NCI-H128 (cell line): Measurements from ENCODE around the gene DNAAF8.

Experiments
- DNase-seq: peaks from one replicate; lab custom pipeline; 2025; ENCODE audit not compliant: unreplicated experiment; lab: John Stamatoyannopoulos, UW

DNAAF8 gene

GRCh38 chr16:4695473-4696171 is 38.7 kb upstream of the DNAAF8 start:
- no peak for DNase-seq

- DNase-seq = no peak
These were observed 38.0 kb upstream of the DNAAF8 start for GRCh38 chr16:4696172-4696904.

- no peak for DNase-seq
These were observed 37.2 kb upstream of the DNAAF8 start for GRCh38 chr16:4696905-4697847.

- DNase-seq = no peak
These were observed 36.5 kb upstream of the DNAAF8 start for GRCh38 chr16:4697848-4698291.

- DNase-seq = no peak
These were observed 35.9 kb upstream of the DNAAF8 start for GRCh38 chr16:4698321-4699045.

GRCh38 chr16:4699046-4699556 is 35.2 kb upstream of the DNAAF8 start:
- no peak for DNase-seq

GRCh38 chr16:4700380-4700996 is 33.8 kb upstream of the DNAAF8 start:
- no peak for DNase-seq

- DNase-seq = no peak
These were observed 33.2 kb upstream of the DNAAF8 start for GRCh38 chr16:4700997-4701743.

GRCh38 chr16:4701791-4702465 is 32.4 kb upstream of the DNAAF8 start:
- DNase-seq = no peak

GRCh38 chr16:4702466-4702808 is 31.9 kb upstream of the DNAAF8 start:
- no peak for DNase-seq

- DNase-seq = no peak
These were observed 30.4 kb upstream of the DNAAF8 start for GRCh38 chr16:4703906-4704305.

GRCh38 chr16:4704491-4704890 is 29.8 kb upstream of the DNAAF8 start:
- no peak for DNase-seq

GRCh38 chr16:4704913-4705312 is 29.4 kb upstream of the DNAAF8 start:
- no peak for DNase-seq

GRCh38 chr16:4706871-4707270 is 27.5 kb upstream of the DNAAF8 start:
- DNase-seq = no peak

- no peak for DNase-seq
These were observed 24.9 kb upstream of the DNAAF8 start for GRCh38 chr16:4709481-4709880.

- DNase-seq = no peak
These were observed 20.5 kb upstream of the DNAAF8 start for GRCh38 chr16:4713663-4714501.

- DNase-seq = no peak
These were observed 19.3 kb upstream of the DNAAF8 start for GRCh38 chr16:4714996-4715395.

GRCh38 chr16:4718466-4718865 is 15.9 kb upstream of the DNAAF8 start:
- no peak for DNase-seq
